Measurements from ENCODE around the gene STX18.

DNA sequence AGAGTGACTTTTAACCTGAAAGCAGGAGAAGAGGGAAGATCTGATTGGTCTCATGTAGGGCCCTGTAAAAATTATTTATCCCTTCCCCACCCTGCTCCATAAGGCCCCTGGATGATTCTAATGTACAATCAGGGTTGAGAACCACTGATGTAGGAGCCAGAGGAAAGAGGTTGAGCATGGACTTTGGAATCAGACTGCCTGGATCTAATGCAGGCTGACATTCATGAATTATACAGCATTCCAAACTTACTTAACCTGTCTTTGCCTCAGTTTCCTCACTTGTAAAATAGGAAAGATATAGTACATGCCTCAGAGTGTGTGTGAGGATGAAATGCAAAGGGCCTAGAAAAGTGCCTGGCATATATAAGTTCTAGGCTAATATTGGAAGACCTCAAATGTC is 47.0 kb downstream of the STX18 start:
- TF ChIP-seq, protein P1, sequence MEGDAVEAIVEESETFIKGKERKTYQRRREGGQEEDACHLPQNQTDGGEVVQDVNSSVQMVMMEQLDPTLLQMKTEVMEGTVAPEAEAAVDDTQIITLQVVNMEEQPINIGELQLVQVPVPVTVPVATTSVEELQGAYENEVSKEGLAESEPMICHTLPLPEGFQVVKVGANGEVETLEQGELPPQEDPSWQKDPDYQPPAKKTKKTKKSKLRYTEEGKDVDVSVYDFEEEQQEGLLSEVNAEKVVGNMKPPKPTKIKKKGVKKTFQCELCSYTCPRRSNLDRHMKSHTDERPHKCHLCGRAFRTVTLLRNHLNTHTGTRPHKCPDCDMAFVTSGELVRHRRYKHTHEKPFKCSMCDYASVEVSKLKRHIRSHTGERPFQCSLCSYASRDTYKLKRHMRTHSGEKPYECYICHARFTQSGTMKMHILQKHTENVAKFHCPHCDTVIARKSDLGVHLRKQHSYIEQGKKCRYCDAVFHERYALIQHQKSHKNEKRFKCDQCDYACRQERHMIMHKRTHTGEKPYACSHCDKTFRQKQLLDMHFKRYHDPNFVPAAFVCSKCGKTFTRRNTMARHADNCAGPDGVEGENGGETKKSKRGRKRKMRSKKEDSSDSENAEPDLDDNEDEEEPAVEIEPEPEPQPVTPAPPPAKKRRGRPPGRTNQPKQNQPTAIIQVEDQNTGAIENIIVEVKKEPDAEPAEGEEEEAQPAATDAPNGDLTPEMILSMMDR (IDR thresholded peaks at IDR 0.05), result no peak
- no peak for TF ChIP-seq EP300 (IDR thresholded peaks at IDR 0.05; ENCODE audit: low read depth)
- no peak for TF ChIP-seq POLR2A (IDR thresholded peaks at IDR 0.05)
- no peak for TF ChIP-seq POLR2AphosphoS5 (IDR thresholded peaks at IDR 0.05)
